Measurements from ENCODE around the gene TMEM37.

GRCh38 chr2:119405151-119405550 is 26.5 kb upstream of the TMEM37 start:
- TF ChIP-seq CDX4 (CRISPR knock-in tag; IDR thresholded peaks at IDR 0.05; ENCODE audit: borderline replicate concordance) (no peak), USF2 (CRISPR knock-in tag; IDR thresholded peaks at IDR 0.05) (no peak), PRRX2 (CRISPR knock-in tag; IDR thresholded peaks at IDR 0.05) (no peak)

Data from WTC11 (cell line).